ENCODE results near the gene PYY.

DNA sequence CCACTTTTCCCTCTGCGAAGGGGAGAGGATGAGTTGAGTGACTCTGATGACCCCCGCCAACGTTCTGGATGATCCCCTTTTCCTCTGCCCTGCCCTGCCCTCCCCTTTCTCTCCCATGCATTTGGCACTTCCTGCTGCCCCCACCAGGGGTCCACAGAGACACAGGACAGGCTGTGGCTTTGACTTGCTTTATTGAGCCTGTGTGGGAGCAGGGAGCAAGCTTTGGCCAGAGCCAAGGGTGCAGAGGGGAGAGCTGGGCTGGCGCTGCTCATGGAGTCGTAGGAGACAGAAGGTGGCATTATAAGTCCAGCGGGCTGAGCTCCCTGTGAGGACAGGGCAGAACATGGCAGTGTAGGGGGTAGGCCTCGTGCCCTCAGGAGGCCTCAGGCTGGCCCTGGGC, 13.1 kb downstream of the PYY start:
- TF ChIP-seq SPI1 (IDR thresholded peaks at IDR 0.05; ENCODE audit: low read depth, low read length) (no peak), POLR2AphosphoS5 (IDR thresholded peaks at IDR 0.05; ENCODE audit: low read depth, low read length) (no peak), POLR2A (IDR thresholded peaks at IDR 0.05; ENCODE audit: low read depth, low read length) (no peak), TAF1 (IDR thresholded peaks at IDR 0.05; ENCODE audit: low read depth, low read length) (no peak), POU2F2 (IDR thresholded peaks at IDR 0.05; ENCODE audit: low read depth, low read length) (no peak)

All from GM12891 (cell line).